Tibial nerve (tissue), 4 donors: ENCODE measurements around the gene SLC7A9. TPM values are rescaled to one million over a fixed set of nuclear protein-coding genes. Genes with fewer than 3 reads are reported as not detected.

Experiments used
- DNase-seq, 2 donors: peaks; one replicate each; pipeline ENCODE4 v3.0.0-alpha.2; 2019; ENCODE audit warnings: low spot score in 2 of 2
- H3K27ac ChIP-seq, 4 donors: fragments of 200-600 bp; sonication (generic) in 3 of 4; one replicate each; pipeline ENCODE4 v1.5.1; 2017 to 2019; ENCODE audit warnings: mild to moderate bottlenecking in 1 of 4
- H3K27me3 ChIP-seq, 2 donors: fragments of 200-600 bp; sonication (generic) in 1 of 2; one replicate each; pipeline versions ENCODE4 v1.5.1 to v1.6.0; 2017 to 2019
- H3K36me3 ChIP-seq, 3 donors: fragments of 200-600 bp; sonication (generic); one replicate each; pipeline ENCODE4 v1.5.1; 2018 to 2019
- H3K4me1 ChIP-seq, 4 donors: fragments of 200-600 bp; sonication (generic) in 3 of 4; one replicate each; pipeline ENCODE4 v1.5.1; 2017 to 2019
- H3K4me3 ChIP-seq, 4 donors: fragments of 200-600 bp; sonication (generic) in 3 of 4; one replicate each; pipeline ENCODE4 v1.5.1; 2017 to 2019; ENCODE audit warnings: mild to moderate bottlenecking in 1 of 4, moderate library complexity in 1 of 4
- H3K9me3 ChIP-seq, 4 donors: fragments of 200-600 bp; sonication (generic) in 3 of 4; one replicate each; pipeline ENCODE4 v1.5.1; 2017 to 2019
- CTCF ChIP-seq, 5 experiments: fragments of 200-600 bp in 3 of 5; fragments of 450-650 bp in 2 of 5; sonication (generic) in 3 of 5; IDR thresholded peaks; one replicate each; pipeline ENCODE4 v1.5.1; 2016 to 2019; ENCODE audit warnings: antibody characterized with exemption in 5 of 5, mild to moderate bottlenecking in 3 of 5, moderate library complexity in 2 of 5
- EP300 ChIP-seq, 2 donors: sonication (generic); formaldehyde crosslinking; IDR thresholded peaks; one replicate each; pipeline ENCODE4 v1.6.1; 2017; ENCODE audit warnings: antibody characterized with exemption in 2 of 2, mild to moderate bottlenecking in 1 of 2
- POLR2A ChIP-seq, 2 donors: fragments of 450-650 bp; IDR thresholded peaks; one replicate each; pipeline ENCODE4 v1.6.1; 2017; ENCODE audit warnings: antibody characterized with exemption in 2 of 2, mild to moderate bottlenecking in 2 of 2, moderate library complexity in 2 of 2
- WGBS, 2 donors: methylation state at CpG; one replicate each; pipeline ENCODE4 v1.1.5; 2018; 5-methylcytosine and 5-hydroxymethylcytosine counted together
- total RNA-seq, 4 donors: library from RNA; depleted of rRNA; stranded (reverse); fragments of >200 nt; gene quantifications; one replicate each; pipeline ENCODE4 v1.1.0, GENCODE V29; 2016

SLC7A9 gene
- total RNA-seq, 4 donors from 2014 or later: 1.6 TPM; not detected in 3

GRCh38 chr19:32891609-32892008 is 22.0 kb upstream of the SLC7A9 start:
- no peak for TF ChIP-seq POLR2A (IDR thresholded peaks at IDR 0.05)
- TF ChIP-seq CTCF (IDR thresholded peaks at IDR 0.05): no peak
- TF ChIP-seq EP300 (IDR thresholded peaks at IDR 0.05): no peak
- Histone ChIP-seq H3K4me1 (no peaks in the 10 kb centered on the region), H3K4me3 (no peak overlapping the region), H3K36me3 (peaks cover 0 to 96% (median 0%) of the 10 kb centered on the region in 3 donors), H3K27me3 (no peaks in the 10 kb centered on the region), H3K27ac (no peak overlapping the region), H3K9me3 (peaks cover 0 to 58% (median 21%) of the 10 kb centered on the region in 4 donors)
- DNase-seq: no peak
- WGBS, 2 donors: 94 to 100% methylated on average over 2 of the region's 2 CpGs

- Histone ChIP-seq H3K4me3 (no peak overlapping the region), H3K27ac (no peak overlapping the region), H3K27me3 (no peaks in the 10 kb centered on the region), H3K4me1 (no peaks in the 10 kb centered on the region), H3K36me3 (peaks cover 0 to 96% (median 0%) of the 10 kb centered on the region in 3 donors), H3K9me3 (peaks cover 0 to 52% (median 20%) of the 10 kb centered on the region in 4 donors)
- WGBS, 2 donors: 91 to 97% methylated on average over 10 of the region's 10 CpGs
- TF ChIP-seq EP300 (IDR thresholded peaks at IDR 0.05) (no peak), CTCF (IDR thresholded peaks at IDR 0.05) (no peak), POLR2A (IDR thresholded peaks at IDR 0.05) (no peak)
- no peak for DNase-seq
Observed at GRCh38 chr19:32890841-32891240, 21.3 kb upstream of the SLC7A9 start.

DNA sequence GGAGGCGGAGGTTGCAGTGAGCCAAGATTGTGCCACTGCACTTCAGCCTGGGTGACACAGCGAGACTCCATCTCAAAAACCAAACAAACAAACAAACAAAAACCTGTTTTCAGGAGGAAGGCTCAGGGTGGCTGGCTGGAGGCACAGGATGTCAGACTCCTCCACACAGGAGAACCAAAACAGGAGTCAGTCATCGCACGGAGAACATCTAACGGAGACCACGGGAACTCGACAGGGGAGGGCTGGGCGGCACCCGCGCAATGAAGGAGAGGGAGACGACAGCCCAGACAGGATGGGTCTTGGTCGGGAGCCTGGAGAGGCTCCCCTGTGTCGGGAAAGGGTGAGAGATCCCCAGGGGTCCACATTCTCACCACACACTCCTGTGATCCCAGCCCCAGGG is 20.8 kb upstream of the SLC7A9 start:
- TF ChIP-seq CTCF (IDR thresholded peaks at IDR 0.05): no peak
- no peak for TF ChIP-seq POLR2A (IDR thresholded peaks at IDR 0.05)
- no peak for TF ChIP-seq EP300 (IDR thresholded peaks at IDR 0.05)
- H3K4me3 ChIP-seq: no peak overlapping the region
- no peak for DNase-seq
- WGBS, 2 donors: 89 to 91% methylated on average over 13 of the region's 13 CpGs
- no peaks in the 10 kb centered on the region for H3K4me1 ChIP-seq
- peaks cover 0 to 47% (median 19%) of the 10 kb centered on the region in 4 donors for H3K9me3 ChIP-seq
- H3K36me3 ChIP-seq: peaks cover 0 to 96% (median 0%) of the 10 kb centered on the region in 3 donors
- no peaks in the 10 kb centered on the region for H3K27me3 ChIP-seq
- H3K27ac ChIP-seq: no peak overlapping the region

DNA sequence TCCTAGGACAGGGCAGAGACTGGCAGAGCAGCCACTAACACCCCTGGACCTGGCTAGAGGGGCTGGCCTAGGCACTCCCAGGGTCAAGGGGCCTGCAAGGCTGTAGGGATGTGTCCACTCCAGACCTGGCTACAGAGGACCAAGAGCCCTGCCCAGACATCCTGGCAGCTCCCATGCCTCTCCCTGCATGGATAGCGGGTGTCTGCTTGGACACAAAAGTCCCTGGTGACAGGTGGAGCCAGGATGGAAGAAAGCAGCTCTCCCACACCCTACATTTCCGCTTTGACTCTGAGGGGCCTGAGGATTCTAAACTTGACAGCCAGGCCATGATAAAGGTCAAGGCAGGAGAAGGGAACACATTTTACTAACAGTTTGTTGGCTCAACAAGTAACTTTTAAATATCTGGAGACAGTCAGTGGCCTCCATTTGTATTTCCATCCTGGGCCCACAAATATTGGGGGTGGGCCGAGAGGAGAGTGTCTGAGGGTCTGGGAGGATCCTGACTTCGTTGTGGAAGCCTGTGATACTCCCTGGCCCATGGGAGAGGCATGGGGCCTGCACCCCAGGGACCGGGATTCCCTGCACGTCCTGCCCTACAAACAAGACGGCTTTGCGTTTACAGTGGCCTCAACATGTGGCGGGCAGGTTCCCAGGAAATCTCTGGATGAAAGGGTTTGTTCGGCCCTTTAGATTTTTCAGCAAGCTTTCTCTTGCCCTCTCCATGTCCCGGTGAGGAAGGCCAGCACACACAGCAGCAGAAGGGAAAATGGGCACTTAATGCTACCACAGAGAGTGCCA is 19.8 kb upstream of the SLC7A9 start:
- TF ChIP-seq CTCF (IDR thresholded peaks at IDR 0.05): no peak
- TF ChIP-seq POLR2A (IDR thresholded peaks at IDR 0.05): no peak
- no peak overlapping the region for H3K27ac ChIP-seq
- peaks cover 0 to 38% (median 19%) of the 10 kb centered on the region in 4 donors for H3K9me3 ChIP-seq
- H3K4me3 ChIP-seq: no peak overlapping the region
- no peaks in the 10 kb centered on the region for H3K4me1 ChIP-seq
- H3K36me3 ChIP-seq: peaks cover 0 to 90% (median 0%) of the 10 kb centered on the region in 3 donors
- WGBS, 2 donors: 93 to 96% methylated on average over 11 of the region's 11 CpGs
- no peaks in the 10 kb centered on the region for H3K27me3 ChIP-seq
- DNase-seq: no peak

GRCh38 chr19:32887572-32888215 is 18.1 kb upstream of the SLC7A9 start:
- TF ChIP-seq POLR2A (IDR thresholded peaks at IDR 0.05) (no peak), CTCF (IDR thresholded peaks at IDR 0.05) (no peak), EP300 (IDR thresholded peaks at IDR 0.05) (no peak)
- H3K36me3 ChIP-seq: peaks cover 0 to 81% (median 0%) of the 10 kb centered on the region in 3 donors
- 84 to 88% methylated on average over 4 of the region's 4 CpGs for WGBS, 2 donors
- H3K4me1 ChIP-seq: no peaks in the 10 kb centered on the region
- peaks cover 0 to 22% (median 8%) of the 10 kb centered on the region in 4 donors for H3K9me3 ChIP-seq
- no peak overlapping the region for H3K4me3 ChIP-seq
- no peak overlapping the region for H3K27ac ChIP-seq
- DNase-seq: no peak
- H3K27me3 ChIP-seq: no peaks in the 10 kb centered on the region
